ENCODE data around the gene IARS1. TPM values are rescaled to one million over a fixed set of nuclear protein-coding genes. Genes with fewer than 3 reads are reported as not detected.

Gene IARS1
- total RNA-seq, 1 donor from 2014 or later = 76.1 TPM

DNA sequence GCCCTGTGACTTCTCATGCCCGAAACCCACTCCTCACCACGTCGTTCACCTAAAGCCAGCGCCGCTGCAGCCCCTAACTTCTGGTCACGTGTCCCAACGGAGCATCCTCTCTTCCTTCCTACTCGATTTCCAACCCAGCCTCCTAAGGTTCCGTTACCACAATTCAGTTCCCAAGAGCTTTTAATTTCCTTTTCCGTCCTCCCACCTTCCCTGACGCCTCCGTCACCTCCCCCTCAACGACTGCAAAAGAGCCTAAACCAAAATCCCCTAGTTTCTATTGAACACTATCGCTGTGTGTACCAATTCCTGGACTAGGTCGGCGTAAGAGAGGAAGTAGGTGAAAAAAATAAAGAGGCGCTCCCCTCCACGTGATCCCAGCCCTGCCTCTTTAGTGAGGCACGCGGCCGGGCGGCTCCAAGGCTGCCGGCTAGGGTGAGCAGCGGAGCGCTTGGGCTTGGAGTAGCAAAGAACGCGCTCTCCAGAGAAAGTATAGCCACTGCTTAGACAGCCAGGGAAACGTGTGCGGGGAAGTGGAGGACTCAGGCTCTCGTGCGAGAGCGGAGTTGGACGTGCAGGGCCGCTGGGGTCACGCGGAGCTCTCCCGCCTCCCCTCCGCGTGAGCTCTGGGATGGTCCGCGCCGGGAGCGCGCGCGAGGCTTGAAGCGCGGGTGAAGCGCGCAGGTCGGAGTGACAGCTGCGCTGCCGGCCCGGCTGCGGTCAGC is 31.9 kb upstream of the IARS1 start, which contains the start of the genes CENPP and NOL8:
Gene CENPP, plus strand, starts transcription at position 685 of the 722 bp plus-strand sequence.
Gene NOL8, minus strand, starts transcription at position 82 of the 722 bp plus-strand sequence. CDS start 1,189 bp downstream, outside the sequence.
- Mint-ChIP-seq H3K4me1 (ENCODE audit: unreplicated experiment) (peaks cover 22% of the 10 kb centered on the region), H3K27me3 (ENCODE audit: unreplicated experiment) (peaks cover 3% of the 10 kb centered on the region), H3K36me3 (ENCODE audit: low read depth, unreplicated experiment) (no peaks in the 10 kb centered on the region), H3K27ac (ENCODE audit: unreplicated experiment) (peak within 1 kb of the TSS; percentile 99), H3K4me3 (ENCODE audit: unreplicated experiment) (peak within 1 kb of the TSS; percentile 99), H3K9me3 (ENCODE audit: unreplicated experiment) (no peaks in the 10 kb centered on the region)
- DNase-seq (ENCODE audit: low spot score) = peak; percentile 80
- no peak for TF ChIP-seq CTCF (IDR thresholded peaks at IDR 0.05; ENCODE audit: unreplicated experiment)

DNA sequence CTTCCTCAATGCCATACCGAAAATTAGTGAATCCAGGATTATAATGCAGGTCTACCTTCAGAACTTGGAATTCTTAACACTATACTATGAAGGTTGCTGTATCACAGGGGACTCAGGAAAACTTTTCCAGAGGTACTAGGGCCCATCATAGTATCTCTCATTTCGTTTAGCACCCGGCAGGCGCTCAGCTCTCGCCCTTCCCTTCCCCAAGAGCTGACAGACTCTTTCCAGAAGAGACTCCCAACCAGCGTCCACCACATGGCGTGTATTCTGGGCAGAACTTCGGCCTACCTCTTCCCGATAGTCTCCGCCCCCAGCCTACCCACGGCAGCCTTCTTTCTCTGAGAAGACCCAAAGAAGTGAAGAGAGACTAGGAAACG is 31.4 kb upstream of the IARS1 start:
- Mint-ChIP-seq H3K4me1 (ENCODE audit: unreplicated experiment) (peaks cover 22% of the 10 kb centered on the region), H3K4me3 (ENCODE audit: unreplicated experiment) (peak overlapping the region; percentile 99), H3K27ac (ENCODE audit: unreplicated experiment) (peak overlapping the region; percentile 99), H3K9me3 (ENCODE audit: unreplicated experiment) (no peaks in the 10 kb centered on the region), H3K36me3 (ENCODE audit: low read depth, unreplicated experiment) (peaks cover 5% of the 10 kb centered on the region), H3K27me3 (ENCODE audit: unreplicated experiment) (peaks cover 3% of the 10 kb centered on the region)
- DNase-seq (ENCODE audit: low spot score) = peak; percentile 58
- no peak for TF ChIP-seq CTCF (IDR thresholded peaks at IDR 0.05; ENCODE audit: unreplicated experiment)

GRCh38 chr9:92324431-92324830 is 30.9 kb upstream of the IARS1 start:
- DNase-seq (ENCODE audit: low spot score) = no peak
- Mint-ChIP-seq H3K9me3 (ENCODE audit: unreplicated experiment) (no peaks in the 10 kb centered on the region), H3K4me3 (ENCODE audit: unreplicated experiment) (peak overlapping the region; percentile 99), H3K4me1 (ENCODE audit: unreplicated experiment) (peaks cover 22% of the 10 kb centered on the region), H3K27ac (ENCODE audit: unreplicated experiment) (peak overlapping the region; percentile 73), H3K36me3 (ENCODE audit: low read depth, unreplicated experiment) (peaks cover 8% of the 10 kb centered on the region), H3K27me3 (ENCODE audit: unreplicated experiment) (peaks cover 3% of the 10 kb centered on the region)
- TF ChIP-seq CTCF (IDR thresholded peaks at IDR 0.05; ENCODE audit: unreplicated experiment) = no peak

- no peaks in the 10 kb centered on the region for H3K9me3 Mint-ChIP-seq (ENCODE audit: unreplicated experiment)
- TF ChIP-seq CTCF (IDR thresholded peaks at IDR 0.05; ENCODE audit: unreplicated experiment) = no peak
- H3K27ac Mint-ChIP-seq (ENCODE audit: unreplicated experiment) = no peak overlapping the region
- H3K4me3 Mint-ChIP-seq (ENCODE audit: unreplicated experiment) = no peak overlapping the region
- DNase-seq (ENCODE audit: low spot score) = no peak
- H3K4me1 Mint-ChIP-seq (ENCODE audit: unreplicated experiment) = peaks cover 17% of the 10 kb centered on the region
- peaks cover 3% of the 10 kb centered on the region for H3K27me3 Mint-ChIP-seq (ENCODE audit: unreplicated experiment)
- H3K36me3 Mint-ChIP-seq (ENCODE audit: low read depth, unreplicated experiment) = peaks cover 27% of the 10 kb centered on the region
Measured at GRCh38 chr9:92315456-92315855, 22.0 kb upstream of the IARS1 start.

- H3K4me3 Mint-ChIP-seq (ENCODE audit: unreplicated experiment) = no peak overlapping the region
- peaks cover 22% of the 10 kb centered on the region for H3K36me3 Mint-ChIP-seq (ENCODE audit: low read depth, unreplicated experiment)
- no peak for TF ChIP-seq CTCF (IDR thresholded peaks at IDR 0.05; ENCODE audit: unreplicated experiment)
- H3K27me3 Mint-ChIP-seq (ENCODE audit: unreplicated experiment) = peaks cover 2% of the 10 kb centered on the region
- H3K27ac Mint-ChIP-seq (ENCODE audit: unreplicated experiment) = peak overlapping the region; percentile 89
- no peak for DNase-seq (ENCODE audit: low spot score)
- H3K4me1 Mint-ChIP-seq (ENCODE audit: unreplicated experiment) = peaks cover 17% of the 10 kb centered on the region
- H3K9me3 Mint-ChIP-seq (ENCODE audit: unreplicated experiment) = no peaks in the 10 kb centered on the region
Measured at GRCh38 chr9:92313624-92314012, 20.1 kb upstream of the IARS1 start.
